GM12875 (cell line): ENCODE results near the gene MS4A3.
"Not testable (repeated sequence)": the region's sequence is repeated elsewhere in the genome, so short reads cannot be mapped to it uniquely, and the experiment has no call there.

ENCODE experiments used
- H3K4me3 ChIP-seq: one replicate; pipeline ENCODE4 v1.5.1; 2011; ENCODE audit warnings: low read depth, low read length, control low read depth
- CTCF ChIP-seq: IDR thresholded peaks from 2 replicates; pipeline ENCODE4 v1.5.1; 2011; ENCODE audit warnings: low read depth, mild to moderate bottlenecking, control low read depth, inconsistent platforms, low read length, moderate library complexity, borderline replicate concordance; ENCODE audit not compliant: insufficient read depth

MS4A3 gene

GRCh38 chr11:60095477-60096120, 39.1 kb downstream of the MS4A3 start:
- TF ChIP-seq CTCF: no peak
- no peak overlapping the region for H3K4me3 ChIP-seq

- H3K4me3 ChIP-seq: no peak overlapping the region
- TF ChIP-seq CTCF: no peak
Measured at GRCh38 chr11:60097189-60097588, 40.7 kb downstream of the MS4A3 start.

- TF ChIP-seq CTCF: no peak
- H3K4me3 ChIP-seq: no peak overlapping the region
Measured at GRCh38 chr11:60098508-60098907, 42.0 kb downstream of the MS4A3 start.

- H3K4me3 ChIP-seq: no peak overlapping the region
- no peak for TF ChIP-seq CTCF
Measured at GRCh38 chr11:60100516-60100915, 44.1 kb downstream of the MS4A3 start.

GRCh38 chr11:60101368-60101767, 44.9 kb downstream of the MS4A3 start:
- not testable (repeated sequence) for H3K4me3 ChIP-seq

GRCh38 chr11:60104471-60105115, 48.1 kb downstream of the MS4A3 start:
- H3K4me3 ChIP-seq: not testable (repeated sequence)

- H3K4me3 ChIP-seq: not testable (repeated sequence)
Measured at GRCh38 chr11:60108631-60109030, 52.2 kb downstream of the MS4A3 start.

- H3K4me3 ChIP-seq: no peak overlapping the region
- no peak for TF ChIP-seq CTCF
Measured at GRCh38 chr11:60111793-60112192, 55.3 kb downstream of the MS4A3 start.
